Transverse colon (tissue), 4 donors: ENCODE results near the gene GNAI3.

ENCODE experiments used
- EP300 ChIP-seq: sonication (generic); formaldehyde crosslinking; IDR thresholded peaks from one replicate; pipeline ENCODE4 v1.6.1; 2017; ENCODE audit warnings: antibody characterized with exemption, low read depth
- POLR2A ChIP-seq: fragments of 450-650 bp; IDR thresholded peaks from one replicate; pipeline ENCODE4 v1.6.1; 2016; ENCODE audit warnings: antibody characterized with exemption, mild to moderate bottlenecking, moderate library complexity
- POLR2AphosphoS5 ChIP-seq, 3 donors: sonication (generic); formaldehyde crosslinking; IDR thresholded peaks; one replicate each; pipeline ENCODE4 v1.6.1; 2016; ENCODE audit warnings: antibody characterized with exemption in 3 of 3
- TF ChIP-seq, protein P1 (sequence below), 5 experiments: fragments of 200-600 bp in 3 of 5; fragments of 450-650 bp in 2 of 5; sonication (generic) in 3 of 5; IDR thresholded peaks; 1 replicate in 2 of 5; 2 replicates in 3 of 5; pipeline ENCODE4 v1.5.1; 2016 to 2017; ENCODE audit warnings: antibody characterized with exemption in 5 of 5, inconsistent platforms in 3 of 5, mild to moderate bottlenecking in 2 of 5, moderate library complexity in 1 of 5

DNA sequence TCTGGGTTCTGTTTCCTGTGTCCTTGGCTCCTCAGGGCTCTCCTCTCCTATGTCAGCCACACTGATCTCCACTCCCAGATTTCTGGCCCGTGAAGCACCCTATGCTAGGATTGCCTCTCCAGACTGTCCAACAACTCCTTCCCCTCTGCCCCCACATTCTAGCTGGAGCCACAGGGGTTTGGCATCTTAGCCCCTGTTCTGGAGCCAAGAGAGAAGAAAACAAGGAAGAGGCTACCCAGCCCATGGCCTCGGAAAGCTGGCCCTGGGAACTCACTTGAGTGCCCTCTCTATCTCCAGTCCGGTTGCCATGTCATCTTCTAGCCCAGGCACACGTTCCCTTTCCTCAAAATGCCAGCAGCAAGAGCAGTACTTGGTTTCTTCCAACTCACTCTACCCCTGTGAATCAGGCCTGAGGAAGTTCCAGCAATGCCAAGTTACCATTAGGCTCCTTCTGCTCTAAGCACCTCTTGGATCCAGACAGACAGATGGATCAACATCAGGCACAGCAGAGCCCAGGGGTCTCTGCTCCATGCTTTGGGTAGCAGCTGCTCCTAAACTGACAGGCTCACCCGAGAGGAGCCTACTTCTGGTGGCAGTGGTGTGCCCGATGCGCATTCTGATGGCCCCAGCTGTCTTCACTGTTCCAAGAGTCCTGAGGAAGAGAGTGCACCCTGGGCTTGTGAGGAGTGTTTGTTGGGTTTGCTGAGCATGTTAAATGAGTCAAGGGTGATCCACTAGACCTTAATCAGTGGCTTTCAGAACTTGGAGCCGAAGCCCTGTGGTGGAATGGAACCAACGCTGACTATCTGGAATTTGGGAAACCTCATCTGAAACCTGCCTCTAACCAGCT, 20.3 kb upstream of the GNAI3 start:
- TF ChIP-seq POLR2A (no peak), POLR2AphosphoS5 (IDR thresholded peaks at IDR 0.05) (no peak), EP300 (no peak)
- TF ChIP-seq, protein P1, sequence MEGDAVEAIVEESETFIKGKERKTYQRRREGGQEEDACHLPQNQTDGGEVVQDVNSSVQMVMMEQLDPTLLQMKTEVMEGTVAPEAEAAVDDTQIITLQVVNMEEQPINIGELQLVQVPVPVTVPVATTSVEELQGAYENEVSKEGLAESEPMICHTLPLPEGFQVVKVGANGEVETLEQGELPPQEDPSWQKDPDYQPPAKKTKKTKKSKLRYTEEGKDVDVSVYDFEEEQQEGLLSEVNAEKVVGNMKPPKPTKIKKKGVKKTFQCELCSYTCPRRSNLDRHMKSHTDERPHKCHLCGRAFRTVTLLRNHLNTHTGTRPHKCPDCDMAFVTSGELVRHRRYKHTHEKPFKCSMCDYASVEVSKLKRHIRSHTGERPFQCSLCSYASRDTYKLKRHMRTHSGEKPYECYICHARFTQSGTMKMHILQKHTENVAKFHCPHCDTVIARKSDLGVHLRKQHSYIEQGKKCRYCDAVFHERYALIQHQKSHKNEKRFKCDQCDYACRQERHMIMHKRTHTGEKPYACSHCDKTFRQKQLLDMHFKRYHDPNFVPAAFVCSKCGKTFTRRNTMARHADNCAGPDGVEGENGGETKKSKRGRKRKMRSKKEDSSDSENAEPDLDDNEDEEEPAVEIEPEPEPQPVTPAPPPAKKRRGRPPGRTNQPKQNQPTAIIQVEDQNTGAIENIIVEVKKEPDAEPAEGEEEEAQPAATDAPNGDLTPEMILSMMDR (IDR thresholded peaks at IDR 0.05), result no peak
